ENCODE measurements around the gene COL6A6.

- TF ChIP-seq CTCF (IDR thresholded peaks at IDR 0.05) (no peak), POLR2A (IDR thresholded peaks at IDR 0.05) (no peak)
Measured at GRCh38 chr3:130527426-130527825, 10.4 kb downstream of the COL6A6 start.

Data from lower leg skin (tissue), 3 donors.